HL-60 (cell line): ENCODE measurements around the gene DMRT2.

Source experiments
- DNase-seq, 2 experiments: peaks; one replicate each; pipeline ENCODE4 v3.0.0-alpha.2; 2010 to 2020; ENCODE audit warnings: low read depth in 1 of 2, low spot score in 1 of 2
- H3K27ac ChIP-seq: fragments of 250-450 bp; sonication (Bioruptor Pico); replicated peaks from 2 replicates; pipeline ENCODE4 v1.5.1; 2020; ENCODE audit warnings: mild to moderate bottlenecking, moderate library complexity
- H3K27me3 ChIP-seq: fragments of 250-450 bp; sonication (Bioruptor Pico); 2 replicates; pipeline ENCODE4 v1.5.1; 2021; ENCODE audit warnings: mild to moderate bottlenecking, moderate library complexity; ENCODE audit not compliant: insufficient read depth, poor library complexity, severe bottlenecking
- H3K4me3 ChIP-seq: replicated peaks from 2 replicates; pipeline ENCODE4 v1.5.1; 2011; ENCODE audit warnings: mild to moderate bottlenecking, control low read depth, low read length; ENCODE audit not compliant: insufficient read depth
- GABPA ChIP-seq: IDR thresholded peaks from 2 replicates; pipeline ENCODE4 v1.6.1; 2012; ENCODE audit warnings: low read depth
- POLR2AphosphoS5 ChIP-seq: IDR thresholded peaks from 2 replicates; pipeline ENCODE4 v1.6.1; 2012; ENCODE audit warnings: low read depth
- SPI1 ChIP-seq: IDR thresholded peaks from 2 replicates; pipeline ENCODE4 v1.6.1; 2012; ENCODE audit warnings: low read depth, mild to moderate bottlenecking, borderline replicate concordance
- TF ChIP-seq, protein P1 (sequence below): IDR thresholded peaks from 2 replicates; pipeline ENCODE4 v1.6.1; 2012; ENCODE audit warnings: low read depth; ENCODE audit not compliant: insufficient replicate concordance
- TF ChIP-seq, protein P2 (sequence below): IDR thresholded peaks from one replicate; pipeline ENCODE4 v1.5.1; 2011; ENCODE audit warnings: low read length, control low read depth, inconsistent platforms; ENCODE audit not compliant: insufficient read depth

The DMRT2 gene

DNA sequence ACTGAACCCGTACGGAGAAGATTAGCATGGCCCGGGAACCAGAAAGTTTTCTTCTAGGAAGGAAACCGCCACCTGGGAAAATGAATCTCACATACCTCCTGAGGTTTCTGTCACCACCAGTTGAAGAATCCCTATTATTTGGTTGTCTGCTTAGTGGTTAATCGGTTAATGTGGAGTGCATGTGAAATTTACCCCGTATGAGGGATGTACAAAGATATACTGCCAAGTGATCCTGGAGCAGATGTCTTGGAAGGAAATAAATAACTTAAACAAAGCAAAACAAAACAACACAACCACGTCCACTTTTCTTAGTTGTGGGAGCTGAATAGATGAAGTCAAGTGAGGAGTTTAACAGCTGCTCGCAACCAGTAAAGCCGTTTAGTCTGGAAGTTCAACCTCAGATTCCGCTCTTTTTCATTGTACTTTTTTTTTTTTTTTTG lies 3.8 kb downstream of the DMRT2 start:
- peaks cover 67% of the 10 kb centered on the region for H3K27me3 ChIP-seq
- DNase-seq: no peak
- TF ChIP-seq POLR2AphosphoS5 (no peak), SPI1 (no peak), GABPA (no peak)
- TF ChIP-seq, protein P1, sequence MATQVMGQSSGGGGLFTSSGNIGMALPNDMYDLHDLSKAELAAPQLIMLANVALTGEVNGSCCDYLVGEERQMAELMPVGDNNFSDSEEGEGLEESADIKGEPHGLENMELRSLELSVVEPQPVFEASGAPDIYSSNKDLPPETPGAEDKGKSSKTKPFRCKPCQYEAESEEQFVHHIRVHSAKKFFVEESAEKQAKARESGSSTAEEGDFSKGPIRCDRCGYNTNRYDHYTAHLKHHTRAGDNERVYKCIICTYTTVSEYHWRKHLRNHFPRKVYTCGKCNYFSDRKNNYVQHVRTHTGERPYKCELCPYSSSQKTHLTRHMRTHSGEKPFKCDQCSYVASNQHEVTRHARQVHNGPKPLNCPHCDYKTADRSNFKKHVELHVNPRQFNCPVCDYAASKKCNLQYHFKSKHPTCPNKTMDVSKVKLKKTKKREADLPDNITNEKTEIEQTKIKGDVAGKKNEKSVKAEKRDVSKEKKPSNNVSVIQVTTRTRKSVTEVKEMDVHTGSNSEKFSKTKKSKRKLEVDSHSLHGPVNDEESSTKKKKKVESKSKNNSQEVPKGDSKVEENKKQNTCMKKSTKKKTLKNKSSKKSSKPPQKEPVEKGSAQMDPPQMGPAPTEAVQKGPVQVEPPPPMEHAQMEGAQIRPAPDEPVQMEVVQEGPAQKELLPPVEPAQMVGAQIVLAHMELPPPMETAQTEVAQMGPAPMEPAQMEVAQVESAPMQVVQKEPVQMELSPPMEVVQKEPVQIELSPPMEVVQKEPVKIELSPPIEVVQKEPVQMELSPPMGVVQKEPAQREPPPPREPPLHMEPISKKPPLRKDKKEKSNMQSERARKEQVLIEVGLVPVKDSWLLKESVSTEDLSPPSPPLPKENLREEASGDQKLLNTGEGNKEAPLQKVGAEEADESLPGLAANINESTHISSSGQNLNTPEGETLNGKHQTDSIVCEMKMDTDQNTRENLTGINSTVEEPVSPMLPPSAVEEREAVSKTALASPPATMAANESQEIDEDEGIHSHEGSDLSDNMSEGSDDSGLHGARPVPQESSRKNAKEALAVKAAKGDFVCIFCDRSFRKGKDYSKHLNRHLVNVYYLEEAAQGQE: no peak
- TF ChIP-seq, protein P2, sequence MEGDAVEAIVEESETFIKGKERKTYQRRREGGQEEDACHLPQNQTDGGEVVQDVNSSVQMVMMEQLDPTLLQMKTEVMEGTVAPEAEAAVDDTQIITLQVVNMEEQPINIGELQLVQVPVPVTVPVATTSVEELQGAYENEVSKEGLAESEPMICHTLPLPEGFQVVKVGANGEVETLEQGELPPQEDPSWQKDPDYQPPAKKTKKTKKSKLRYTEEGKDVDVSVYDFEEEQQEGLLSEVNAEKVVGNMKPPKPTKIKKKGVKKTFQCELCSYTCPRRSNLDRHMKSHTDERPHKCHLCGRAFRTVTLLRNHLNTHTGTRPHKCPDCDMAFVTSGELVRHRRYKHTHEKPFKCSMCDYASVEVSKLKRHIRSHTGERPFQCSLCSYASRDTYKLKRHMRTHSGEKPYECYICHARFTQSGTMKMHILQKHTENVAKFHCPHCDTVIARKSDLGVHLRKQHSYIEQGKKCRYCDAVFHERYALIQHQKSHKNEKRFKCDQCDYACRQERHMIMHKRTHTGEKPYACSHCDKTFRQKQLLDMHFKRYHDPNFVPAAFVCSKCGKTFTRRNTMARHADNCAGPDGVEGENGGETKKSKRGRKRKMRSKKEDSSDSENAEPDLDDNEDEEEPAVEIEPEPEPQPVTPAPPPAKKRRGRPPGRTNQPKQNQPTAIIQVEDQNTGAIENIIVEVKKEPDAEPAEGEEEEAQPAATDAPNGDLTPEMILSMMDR: no peak

DNA sequence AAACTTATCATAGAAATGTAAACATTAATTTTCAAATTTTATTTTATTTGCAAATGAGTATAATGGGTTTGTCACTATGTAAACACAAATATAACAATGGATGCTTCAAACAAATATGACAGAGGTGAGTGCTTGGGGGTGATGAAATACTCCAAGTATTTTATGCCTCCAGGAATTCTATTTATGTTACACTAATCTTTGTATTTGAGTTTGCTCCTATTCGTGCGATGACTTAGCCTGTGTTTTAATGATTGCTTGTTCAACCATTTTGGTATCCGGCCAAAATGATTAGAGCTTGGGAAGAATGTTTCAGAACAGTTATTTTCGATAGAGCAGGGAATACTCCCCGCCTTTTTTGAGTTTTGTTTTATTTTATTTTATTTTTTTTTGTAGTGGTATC lies 5.0 kb downstream of the DMRT2 start:
- no peak overlapping the region for H3K4me3 ChIP-seq
- H3K27me3 ChIP-seq: peaks cover 55% of the 10 kb centered on the region
- TF ChIP-seq POLR2AphosphoS5 (no peak), GABPA (no peak), SPI1 (no peak)
- TF ChIP-seq, protein P2: no peak
- TF ChIP-seq, protein P1: no peak
- H3K27ac ChIP-seq: no peak overlapping the region
- no peak for DNase-seq

More for the DNA sequence above, 3.8 kb downstream of the DMRT2 start:
- Histone ChIP-seq H3K27ac (no peak overlapping the region), H3K4me3 (no peak overlapping the region)

DNA sequence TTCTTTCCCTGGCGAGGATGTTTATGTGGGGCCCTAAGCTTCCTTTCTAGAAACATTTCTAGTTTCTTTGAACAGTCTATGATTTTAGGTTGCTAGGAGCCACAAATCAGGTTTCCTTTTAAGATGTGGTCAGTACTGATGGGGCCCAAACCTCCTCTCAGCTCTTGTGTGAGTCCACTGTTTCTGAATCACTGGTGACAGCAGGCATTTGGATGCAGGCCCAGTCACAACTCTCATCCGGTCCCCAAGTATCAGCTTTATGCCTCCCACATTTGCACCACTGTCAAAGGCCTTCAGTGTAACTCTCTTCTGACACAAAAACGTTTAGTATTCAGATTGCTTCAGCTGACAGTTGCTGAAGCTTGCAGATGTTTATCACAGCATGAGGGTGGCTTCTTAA lies 7.8 kb downstream of the DMRT2 start:
- no peak for TF ChIP-seq POLR2AphosphoS5
- TF ChIP-seq, protein P1: no peak
- TF ChIP-seq, protein P2: no peak
- no peak for TF ChIP-seq GABPA
- TF ChIP-seq SPI1: no peak

More for the DNA sequence above, 7.8 kb downstream of the DMRT2 start:
- no peak for DNase-seq
- H3K4me3 ChIP-seq: no peak overlapping the region
- peaks cover 30% of the 10 kb centered on the region for H3K27me3 ChIP-seq
- H3K27ac ChIP-seq: no peak overlapping the region
